Ascending aorta (tissue), 2 donors: ENCODE measurements around the gene CAMTA1. TPM values are rescaled to one million over a fixed set of nuclear protein-coding genes. Genes with fewer than 3 reads are reported as not detected.
"Not testable (repeated sequence)": the region's sequence is repeated elsewhere in the genome, so short reads cannot be mapped to it uniquely, and the experiment has no call there.

Source experiments
- DNase-seq, 2 donors: peaks; one replicate each; pipeline ENCODE4 v3.0.0-alpha.2; 2019; ENCODE audit warnings: low spot score in 2 of 2
- H3K27ac ChIP-seq, 2 donors: fragments of 200-600 bp; sonication (generic); one replicate each; pipeline ENCODE4 v1.5.1; 2016 to 2017; ENCODE audit warnings: mild to moderate bottlenecking in 1 of 2
- H3K27me3 ChIP-seq: fragments of 200-600 bp; sonication (generic); one replicate; pipeline ENCODE4 v1.5.1; 2017
- H3K36me3 ChIP-seq, 2 donors: fragments of 200-600 bp; sonication (generic); one replicate each; pipeline ENCODE4 v1.5.1; 2016
- H3K4me1 ChIP-seq, 2 donors: fragments of 200-600 bp; sonication (generic); one replicate each; pipeline ENCODE4 v1.5.1; 2016 to 2017; ENCODE audit warnings: mild to moderate bottlenecking in 1 of 2
- H3K4me3 ChIP-seq, 2 donors: fragments of 200-600 bp; sonication (generic); one replicate each; pipeline ENCODE4 v1.5.1; 2016 to 2017; ENCODE audit warnings: mild to moderate bottlenecking in 1 of 2
- H3K9me3 ChIP-seq, 2 donors: fragments of 200-600 bp; sonication (generic); one replicate each; pipeline ENCODE4 v1.5.1; 2016
- intact Hi-C: fragments of 100-400 bp; cut with DNase I; formaldehyde crosslinking; loops from one replicate; pipeline ENCODE4 v1.15.1; 2023
- total RNA-seq: library from RNA; depleted of rRNA; stranded (reverse); fragments of >200 nt; gene quantifications from one replicate; pipeline ENCODE4 v1.1.0, GENCODE V29; 2016
- TF ChIP-seq, protein P1 (sequence below), 3 experiments: fragments of 200-600 bp in 2 of 3; fragments of 450-650 bp in 1 of 3; sonication (generic) in 2 of 3; IDR thresholded peaks; one replicate each; pipeline ENCODE4 v1.5.1; 2016 to 2019; ENCODE audit warnings: antibody characterized with exemption in 3 of 3, mild to moderate bottlenecking in 1 of 3, moderate library complexity in 1 of 3

CAMTA1 gene
- total RNA-seq, 1 donor from 2014 or later, result 53.3 TPM

DNA sequence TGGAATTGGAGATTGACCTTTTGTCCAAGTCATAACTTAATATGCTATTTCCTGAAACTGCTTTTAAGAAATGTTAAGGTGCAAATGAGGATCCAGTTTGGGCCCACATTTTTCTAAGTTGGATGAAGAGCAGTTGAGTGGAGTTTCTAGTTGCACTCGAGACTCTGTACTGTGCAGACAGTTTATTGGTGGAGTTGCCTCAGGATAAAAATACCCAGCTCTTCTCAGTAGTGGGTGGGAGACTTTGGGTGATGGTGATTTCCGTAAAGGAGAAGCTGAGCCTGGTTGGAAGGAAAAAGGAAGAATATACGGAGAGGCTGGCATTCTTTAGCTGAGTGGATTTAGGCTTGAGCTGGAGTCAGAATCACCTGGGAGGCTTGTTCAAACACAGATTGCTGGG is 49.9 kb downstream of the CAMTA1 start:
- H3K27me3 ChIP-seq, result no peaks in the 10 kb centered on the region
- intact Hi-C loops, result no loop called here
- DNase-seq, result no peak
- peaks cover 0 to 10% of the 10 kb centered on the region in 2 donors for H3K36me3 ChIP-seq
- peaks cover 8 to 13% of the 10 kb centered on the region in 2 donors for H3K4me1 ChIP-seq
- no peak overlapping the region for H3K4me3 ChIP-seq
- H3K9me3 ChIP-seq, result no peaks in the 10 kb centered on the region
- no peak overlapping the region for H3K27ac ChIP-seq
- TF ChIP-seq, protein P1, sequence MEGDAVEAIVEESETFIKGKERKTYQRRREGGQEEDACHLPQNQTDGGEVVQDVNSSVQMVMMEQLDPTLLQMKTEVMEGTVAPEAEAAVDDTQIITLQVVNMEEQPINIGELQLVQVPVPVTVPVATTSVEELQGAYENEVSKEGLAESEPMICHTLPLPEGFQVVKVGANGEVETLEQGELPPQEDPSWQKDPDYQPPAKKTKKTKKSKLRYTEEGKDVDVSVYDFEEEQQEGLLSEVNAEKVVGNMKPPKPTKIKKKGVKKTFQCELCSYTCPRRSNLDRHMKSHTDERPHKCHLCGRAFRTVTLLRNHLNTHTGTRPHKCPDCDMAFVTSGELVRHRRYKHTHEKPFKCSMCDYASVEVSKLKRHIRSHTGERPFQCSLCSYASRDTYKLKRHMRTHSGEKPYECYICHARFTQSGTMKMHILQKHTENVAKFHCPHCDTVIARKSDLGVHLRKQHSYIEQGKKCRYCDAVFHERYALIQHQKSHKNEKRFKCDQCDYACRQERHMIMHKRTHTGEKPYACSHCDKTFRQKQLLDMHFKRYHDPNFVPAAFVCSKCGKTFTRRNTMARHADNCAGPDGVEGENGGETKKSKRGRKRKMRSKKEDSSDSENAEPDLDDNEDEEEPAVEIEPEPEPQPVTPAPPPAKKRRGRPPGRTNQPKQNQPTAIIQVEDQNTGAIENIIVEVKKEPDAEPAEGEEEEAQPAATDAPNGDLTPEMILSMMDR (IDR thresholded peaks at IDR 0.05), result no peak

DNA sequence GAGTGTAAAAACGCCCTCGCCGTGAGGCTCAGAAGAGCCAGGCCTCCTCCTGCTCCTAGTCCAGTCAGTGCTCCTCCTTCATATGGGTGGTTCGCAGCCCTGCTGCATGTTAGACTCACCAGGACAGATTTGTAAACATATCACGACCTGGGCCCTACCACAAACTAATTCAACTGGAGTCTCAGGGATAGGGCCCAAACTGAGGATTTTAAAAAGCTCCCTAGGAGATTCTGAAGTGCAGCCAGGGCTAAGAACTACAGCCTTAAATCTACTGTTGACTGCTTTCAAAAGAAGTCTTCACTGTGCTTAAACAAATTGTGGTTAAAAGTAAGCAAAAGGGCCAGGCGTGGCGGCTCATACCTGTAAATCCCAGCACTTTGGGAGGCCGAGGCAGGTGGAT is 57.0 kb downstream of the CAMTA1 start:
- intact Hi-C loops, result no loop called here
- DNase-seq, result no peak
- TF ChIP-seq, protein P1 (IDR thresholded peaks at IDR 0.05), result no peak

DNA sequence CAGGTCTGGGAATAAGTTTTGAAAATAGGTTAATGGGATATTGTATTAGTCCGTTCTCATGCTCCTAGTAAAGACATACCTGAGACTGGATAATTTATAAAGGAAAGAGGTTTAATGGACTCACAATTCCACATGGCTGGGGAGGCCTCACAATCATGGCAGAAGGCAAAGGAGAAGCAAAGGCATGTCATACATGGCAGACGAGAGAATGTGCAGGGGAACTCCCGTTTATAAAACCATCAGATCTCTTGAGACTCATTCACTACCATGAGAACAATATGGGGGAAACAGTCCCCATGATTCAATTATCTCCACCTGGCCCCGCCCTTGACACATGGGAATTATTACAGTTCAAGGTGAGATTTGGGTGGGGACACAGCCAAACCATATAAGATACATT is 60.5 kb downstream of the CAMTA1 start:
- H3K27ac ChIP-seq, DNase-seq, H3K27me3 ChIP-seq, H3K36me3 ChIP-seq, intact Hi-C loops, H3K9me3 ChIP-seq, H3K4me1 ChIP-seq, H3K4me3 ChIP-seq: not testable (repeated sequence)

More for the DNA sequence above, 57.0 kb downstream of the CAMTA1 start:
- Histone ChIP-seq H3K4me3 (no peak overlapping the region), H3K27me3 (no peaks in the 10 kb centered on the region), H3K27ac (no peak overlapping the region), H3K36me3 (peaks cover 0 to 10% of the 10 kb centered on the region in 2 donors), H3K9me3 (no peaks in the 10 kb centered on the region), H3K4me1 (no peaks in the 10 kb centered on the region)

DNA sequence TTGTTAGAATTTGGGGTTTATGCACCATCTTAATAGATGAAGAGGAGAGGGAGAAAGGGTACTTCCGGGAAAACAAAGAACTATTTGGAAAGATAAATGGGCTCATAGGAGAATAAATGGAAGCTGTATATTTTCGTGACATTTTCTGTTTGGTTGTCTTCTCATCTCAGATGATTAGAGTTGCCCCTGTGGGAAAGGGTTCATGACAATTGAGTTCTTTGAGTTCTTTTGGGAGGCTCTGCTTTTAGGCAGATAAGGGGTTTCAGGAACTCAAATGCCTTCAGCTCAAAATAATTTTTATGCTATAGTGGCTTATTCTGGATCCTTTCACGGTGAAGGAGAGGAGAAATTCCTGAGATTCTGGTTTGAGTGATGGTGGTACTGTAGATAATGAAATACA is 63.6 kb downstream of the CAMTA1 start:
- Histone ChIP-seq H3K9me3 (no peaks in the 10 kb centered on the region), H3K27me3 (no peaks in the 10 kb centered on the region), H3K36me3 (peaks cover 0 to 2% of the 10 kb centered on the region in 2 donors), H3K4me3 (no peak overlapping the region), H3K4me1 (no peaks in the 10 kb centered on the region), H3K27ac (no peak overlapping the region)
- TF ChIP-seq, protein P1 (IDR thresholded peaks at IDR 0.05), result no peak
- intact Hi-C loops, result no loop called here
- DNase-seq, result no peak

DNA sequence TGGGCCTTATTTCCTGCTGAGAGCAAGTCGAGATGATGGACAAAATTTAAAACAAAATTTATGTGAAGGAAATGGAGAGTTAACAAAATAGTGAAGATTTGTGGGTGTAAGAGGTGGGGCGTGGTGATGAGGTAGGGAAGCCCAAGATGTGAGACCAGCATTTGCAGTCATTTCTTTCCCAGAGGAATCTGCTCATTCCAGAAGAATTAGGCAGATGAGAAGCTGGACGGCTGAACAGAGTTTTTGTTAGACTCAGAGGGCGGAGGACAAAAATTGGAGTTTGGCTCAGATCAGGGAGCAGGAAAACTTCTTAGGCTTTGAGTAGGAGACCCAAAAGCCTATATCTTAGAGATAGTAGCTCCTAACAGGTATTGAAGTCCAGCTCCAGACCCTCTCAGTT is 65.3 kb downstream of the CAMTA1 start:
- H3K4me1 ChIP-seq, result no peaks in the 10 kb centered on the region
- H3K27me3 ChIP-seq, result no peaks in the 10 kb centered on the region
- intact Hi-C loops, result no loop called here
- TF ChIP-seq, protein P1 (IDR thresholded peaks at IDR 0.05), result no peak
- no peaks in the 10 kb centered on the region for H3K9me3 ChIP-seq
- H3K27ac ChIP-seq, result no peak overlapping the region
- peaks cover 0 to 9% of the 10 kb centered on the region in 2 donors for H3K36me3 ChIP-seq
- DNase-seq, result no peak
- H3K4me3 ChIP-seq, result no peak overlapping the region

DNA sequence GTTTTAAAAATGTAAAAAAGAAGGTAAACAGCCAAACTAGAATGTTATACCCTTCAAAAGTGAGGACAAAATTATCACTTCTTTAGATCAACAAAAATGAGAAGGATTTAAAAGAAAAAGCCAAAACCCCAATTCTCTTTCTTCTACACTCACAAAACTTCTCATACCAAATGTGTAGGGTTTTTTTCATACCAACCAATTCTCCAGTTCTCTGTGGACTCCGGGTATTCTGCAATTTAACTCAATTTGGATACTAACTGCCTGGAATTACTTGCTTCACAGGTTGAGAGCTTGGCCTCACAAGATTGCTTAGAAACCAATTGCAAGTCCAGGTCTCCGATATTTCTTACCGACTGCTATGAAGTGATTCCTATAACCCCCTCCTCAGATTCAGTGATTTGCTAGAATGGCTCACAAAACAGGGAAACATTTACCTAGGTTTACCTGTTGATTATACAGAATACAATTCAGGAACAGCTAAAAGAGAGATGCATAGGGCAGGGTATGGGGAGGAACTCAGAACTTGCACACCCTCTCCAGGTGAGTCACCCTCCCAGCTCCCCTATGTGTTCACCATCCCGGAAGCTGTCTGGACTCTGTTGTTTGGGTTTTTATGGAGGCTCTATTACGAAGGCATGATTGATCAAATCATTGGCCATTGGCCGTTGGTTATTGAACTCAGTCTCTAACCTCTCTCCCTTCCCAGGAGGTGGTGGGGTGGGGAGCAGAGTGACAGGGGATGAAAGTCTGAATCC is 67.1 kb downstream of the CAMTA1 start:
- intact Hi-C loops, result no loop called here
- no peaks in the 10 kb centered on the region for H3K27me3 ChIP-seq
- TF ChIP-seq, protein P1 (IDR thresholded peaks at IDR 0.05), result no peak

More for the DNA sequence above, 67.1 kb downstream of the CAMTA1 start:
- no peak for DNase-seq
- H3K36me3 ChIP-seq, result peaks cover 0 to 12% of the 10 kb centered on the region in 2 donors
- no peaks in the 10 kb centered on the region for H3K9me3 ChIP-seq
- no peaks in the 10 kb centered on the region for H3K4me1 ChIP-seq
- H3K4me3 ChIP-seq, result no peak overlapping the region
- no peak overlapping the region for H3K27ac ChIP-seq
